SK-N-SH treated with all-trans-retinoic acid at 6 μM for 48 hours (cell line): ENCODE results near the gene MYCBPAP.

ENCODE experiments used
- ATAC-seq: fragments of 200-7000 bp; cut with Tn5 transposase; 3 replicates; pipeline ENCODE4 v1.9.1; 2020; ENCODE audit warnings: mild to moderate bottlenecking, moderate library complexity
- ARNTL ChIP-seq: fragments of 450-650 bp; formaldehyde crosslinking; IDR thresholded peaks from 2 replicates; pipeline ENCODE4 v1.5.0; 2020; ENCODE audit warnings: low read depth, mild to moderate bottlenecking, moderate library complexity, borderline replicate concordance
- BACH2 ChIP-seq: fragments of 250-450 bp; sonication (Bioruptor Pico); IDR thresholded peaks from 2 replicates; pipeline ENCODE4 v1.9.0; 2021; ENCODE audit warnings: mild to moderate bottlenecking, borderline replicate concordance
- CREB5 ChIP-seq: fragments of 250-450 bp; sonication (Bioruptor Pico); IDR thresholded peaks from 2 replicates; pipeline ENCODE4 v1.5.1; 2020; ENCODE audit warnings: low read depth, mild to moderate bottlenecking, moderate library complexity
- CSDC2 ChIP-seq: fragments of 250-450 bp; sonication (Bioruptor Pico); IDR thresholded peaks from 2 replicates; pipeline ENCODE4 v1.5.0; 2020; ENCODE audit warnings: mild to moderate bottlenecking, moderate library complexity
- CSRNP3 ChIP-seq: fragments of 250-450 bp; sonication (Bioruptor Pico); IDR thresholded peaks from 2 replicates; pipeline ENCODE4 v1.5.1; 2021; ENCODE audit warnings: mild to moderate bottlenecking, moderate library complexity
- ESRRG ChIP-seq: fragments of 250-450 bp; sonication (Bioruptor Pico); IDR thresholded peaks from 2 replicates; pipeline ENCODE4 v1.6.1; 2021; ENCODE audit warnings: mild to moderate bottlenecking
- GLIS3 ChIP-seq: fragments of 250-450 bp; sonication (Bioruptor Pico); IDR thresholded peaks from 2 replicates; pipeline ENCODE4 v1.5.0; 2020; ENCODE audit warnings: mild to moderate bottlenecking, moderate library complexity
- ISL1 ChIP-seq: fragments of 250-450 bp; sonication (Bioruptor Pico); IDR thresholded peaks from 2 replicates; pipeline ENCODE4 v2.1.2; 2022; ENCODE audit warnings: mild to moderate bottlenecking, moderate library complexity
- OSR1 ChIP-seq: fragments of 250-450 bp; sonication (Bioruptor Pico); IDR thresholded peaks from 2 replicates; pipeline ENCODE4 v1.8.0; 2022; ENCODE audit warnings: moderate library complexity, mild to moderate bottlenecking, inconsistent platforms
- PATZ1 ChIP-seq: fragments of 250-450 bp; sonication (Bioruptor Pico); IDR thresholded peaks from 2 replicates; pipeline ENCODE4 v1.8.0; 2020; ENCODE audit warnings: mild to moderate bottlenecking, moderate library complexity, borderline replicate concordance
- POU6F1 ChIP-seq: fragments of 250-450 bp; sonication (Bioruptor Pico); IDR thresholded peaks from 2 replicates; pipeline ENCODE4 v1.8.0; 2021; ENCODE audit warnings: low read depth, mild to moderate bottlenecking, moderate library complexity, borderline replicate concordance
- PPARA ChIP-seq: fragments of 250-450 bp; sonication (Bioruptor Pico); IDR thresholded peaks from 2 replicates; pipeline ENCODE4 v1.5.0; 2020; ENCODE audit warnings: mild to moderate bottlenecking, borderline replicate concordance
- RARB ChIP-seq: fragments of 250-450 bp; sonication (Bioruptor Pico); IDR thresholded peaks from 2 replicates; pipeline ENCODE4 v1.8.0; 2021; ENCODE audit warnings: mild to moderate bottlenecking, moderate library complexity
- SNAI2 ChIP-seq: fragments of 250-450 bp; sonication (Bioruptor Pico); IDR thresholded peaks from 2 replicates; pipeline ENCODE4 v1.5.0; 2020; ENCODE audit warnings: mild to moderate bottlenecking, moderate library complexity
- TCF4 ChIP-seq: fragments of 250-450 bp; sonication (Bioruptor Pico); IDR thresholded peaks from 2 replicates; pipeline ENCODE4 v1.8.0; 2021; ENCODE audit warnings: mild to moderate bottlenecking, moderate library complexity, borderline replicate concordance
- TOX ChIP-seq: fragments of 250-450 bp; sonication (Bioruptor Pico); IDR thresholded peaks from 2 replicates; pipeline ENCODE4 v1.8.0; 2021; ENCODE audit warnings: mild to moderate bottlenecking, moderate library complexity, borderline replicate concordance
- TSHZ2 ChIP-seq: fragments of 250-450 bp; sonication (Bioruptor Pico); IDR thresholded peaks from 2 replicates; pipeline ENCODE4 v1.5.0; 2020; ENCODE audit warnings: mild to moderate bottlenecking, moderate library complexity
- ZC3H10 ChIP-seq: fragments of 250-450 bp; sonication (Bioruptor Pico); IDR thresholded peaks from 2 replicates; pipeline ENCODE4 v1.5.1; 2021; ENCODE audit warnings: mild to moderate bottlenecking, moderate library complexity
- ZFP30 ChIP-seq: fragments of 450-650 bp; formaldehyde crosslinking; IDR thresholded peaks from 2 replicates; pipeline ENCODE4 v1.5.0; 2022; ENCODE audit warnings: mild to moderate bottlenecking, moderate library complexity
- ZNF565 ChIP-seq: fragments of 450-650 bp; formaldehyde crosslinking; conservative IDR thresholded peaks from 2 replicates; pipeline ENCODE4 v1.5.0; 2020; ENCODE audit warnings: low read depth, mild to moderate bottlenecking, moderate library complexity
- ZNF8 ChIP-seq: fragments of 450-650 bp; formaldehyde crosslinking; IDR thresholded peaks from 2 replicates; pipeline ENCODE4 v1.5.0; 2020; ENCODE audit warnings: mild to moderate bottlenecking, moderate library complexity

The MYCBPAP gene

GRCh38 chr17:50466371-50467113, 41.7 kb upstream of the MYCBPAP start:
- no peak for ATAC-seq
- TF ChIP-seq PPARA (CRISPR knock-in tag) = no peak
- TF ChIP-seq ZNF8 (CRISPR knock-in tag) = no peak
- TF ChIP-seq ZC3H10 = no peak
- no peak for TF ChIP-seq CSRNP3
- no peak for TF ChIP-seq BACH2 (CRISPR knock-in tag)
- no peak for TF ChIP-seq CREB5 (CRISPR knock-in tag)
- no peak for TF ChIP-seq PATZ1 (CRISPR knock-in tag)
- TF ChIP-seq TOX = no peak
- no peak for TF ChIP-seq ISL1 (CRISPR knock-in tag)
- TF ChIP-seq ARNTL (CRISPR knock-in tag) = no peak
- no peak for TF ChIP-seq TCF4
- no peak for TF ChIP-seq ESRRG (CRISPR knock-in tag)
- TF ChIP-seq ZFP30 (CRISPR knock-in tag) = no peak

- no peak for ATAC-seq
- TF ChIP-seq CSRNP3 (no peak), TCF4 (no peak), PPARA (CRISPR knock-in tag) (no peak), ESRRG (CRISPR knock-in tag) (no peak), POU6F1 (no peak), TOX (no peak), TSHZ2 (CRISPR knock-in tag) (no peak), PATZ1 (CRISPR knock-in tag) (no peak), ARNTL (CRISPR knock-in tag) (no peak), ZFP30 (CRISPR knock-in tag) (no peak), ZNF565 (CRISPR knock-in tag) (no peak), RARB (CRISPR knock-in tag) (no peak), SNAI2 (CRISPR knock-in tag) (no peak), BACH2 (CRISPR knock-in tag) (no peak), ISL1 (CRISPR knock-in tag) (no peak), CSDC2 (CRISPR knock-in tag) (no peak), ZC3H10 (no peak), ZNF8 (CRISPR knock-in tag) (no peak), OSR1 (no peak), GLIS3 (CRISPR knock-in tag) (no peak)
- TF ChIP-seq, all 23 proteins: peak for 0
Observed at GRCh38 chr17:50467114-50467854, 41.0 kb upstream of the MYCBPAP start.
